Measurements from ENCODE around the gene GRID1.

GRID1 gene

DNA sequence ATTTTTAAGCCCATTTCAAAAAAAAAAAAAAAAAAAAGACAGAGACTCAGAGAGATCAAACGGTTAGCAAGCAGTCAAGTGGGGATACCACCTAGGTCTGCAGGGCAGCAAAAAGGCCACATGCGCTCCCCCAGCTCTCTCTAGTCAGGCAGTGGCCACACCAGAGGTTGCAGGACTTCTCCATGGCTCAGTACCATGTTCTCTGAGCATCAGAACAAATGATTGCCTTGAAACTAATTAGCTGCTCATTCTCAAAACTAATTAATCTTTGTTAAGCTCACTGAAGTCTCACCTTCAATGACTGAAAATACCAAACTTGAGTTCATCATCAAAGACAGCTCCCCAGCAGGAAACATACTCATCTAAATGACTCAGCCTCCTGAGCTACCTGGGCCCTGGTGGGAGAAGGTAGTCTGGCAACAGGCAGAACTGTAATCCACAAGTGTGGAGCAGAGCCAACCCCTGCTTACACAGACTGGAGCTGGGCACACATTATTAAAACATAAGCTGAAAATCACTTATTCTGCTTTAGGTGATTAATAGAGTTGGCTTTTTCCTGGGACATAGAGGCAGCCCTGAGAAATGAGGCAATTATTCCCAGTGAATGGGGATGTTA is 319.6 kb downstream of the GRID1 start:
- no peaks in the 10 kb centered on the region for H3K36me3 ChIP-seq (ENCODE audit: low read depth)
- no peaks in the 10 kb centered on the region for H3K4me1 ChIP-seq (ENCODE audit: insufficient read depth, poor library complexity, severe bottlenecking)
- H3K27me3 ChIP-seq (ENCODE audit: insufficient read depth, poor library complexity, severe bottlenecking): no peaks in the 10 kb centered on the region
- TF ChIP-seq, protein P1, sequence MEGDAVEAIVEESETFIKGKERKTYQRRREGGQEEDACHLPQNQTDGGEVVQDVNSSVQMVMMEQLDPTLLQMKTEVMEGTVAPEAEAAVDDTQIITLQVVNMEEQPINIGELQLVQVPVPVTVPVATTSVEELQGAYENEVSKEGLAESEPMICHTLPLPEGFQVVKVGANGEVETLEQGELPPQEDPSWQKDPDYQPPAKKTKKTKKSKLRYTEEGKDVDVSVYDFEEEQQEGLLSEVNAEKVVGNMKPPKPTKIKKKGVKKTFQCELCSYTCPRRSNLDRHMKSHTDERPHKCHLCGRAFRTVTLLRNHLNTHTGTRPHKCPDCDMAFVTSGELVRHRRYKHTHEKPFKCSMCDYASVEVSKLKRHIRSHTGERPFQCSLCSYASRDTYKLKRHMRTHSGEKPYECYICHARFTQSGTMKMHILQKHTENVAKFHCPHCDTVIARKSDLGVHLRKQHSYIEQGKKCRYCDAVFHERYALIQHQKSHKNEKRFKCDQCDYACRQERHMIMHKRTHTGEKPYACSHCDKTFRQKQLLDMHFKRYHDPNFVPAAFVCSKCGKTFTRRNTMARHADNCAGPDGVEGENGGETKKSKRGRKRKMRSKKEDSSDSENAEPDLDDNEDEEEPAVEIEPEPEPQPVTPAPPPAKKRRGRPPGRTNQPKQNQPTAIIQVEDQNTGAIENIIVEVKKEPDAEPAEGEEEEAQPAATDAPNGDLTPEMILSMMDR (IDR thresholded peaks at IDR 0.05; ENCODE audit: poor library complexity, severe bottlenecking): no peak
- no peaks in the 10 kb centered on the region for H3K9me3 ChIP-seq (ENCODE audit: severe bottlenecking)
- DNase-seq (ENCODE audit: low spot score) (no peak), ATAC-seq (ENCODE audit: low read depth) (peak; percentile 89)
- no peak overlapping the region for H3K27ac ChIP-seq (ENCODE audit: poor library complexity, severe bottlenecking)
- H3K4me3 ChIP-seq (ENCODE audit: severe bottlenecking): no peak overlapping the region

DNA sequence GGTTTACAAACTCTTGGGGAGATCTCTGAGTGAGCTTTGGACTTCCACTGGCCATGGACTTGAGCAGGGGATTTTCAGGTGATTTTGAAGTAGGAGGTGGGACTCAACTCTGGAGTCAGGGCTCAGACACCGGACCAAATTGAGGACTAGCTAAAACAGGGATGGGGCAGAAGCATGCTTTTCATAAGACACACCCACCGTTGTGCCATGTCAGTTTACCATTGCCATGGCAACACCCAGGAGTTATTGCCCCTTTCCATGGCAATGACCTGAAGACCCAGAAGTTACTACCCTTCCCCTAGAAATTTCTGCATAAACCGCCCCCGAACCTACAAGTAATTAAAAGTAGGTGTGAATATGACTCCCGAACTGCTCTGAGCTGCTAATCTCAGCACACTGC is 320.7 kb downstream of the GRID1 start:
- TF ChIP-seq, protein P1 (IDR thresholded peaks at IDR 0.05; ENCODE audit: poor library complexity, severe bottlenecking): no peak
- DNase-seq (ENCODE audit: low spot score): no peak

GRCh38 chr10:86044029-86044428 is 322.6 kb downstream of the GRID1 start:
- no peak for ATAC-seq (ENCODE audit: low read depth)
- no peak for DNase-seq (ENCODE audit: low spot score)
- Histone ChIP-seq H3K27me3 (ENCODE audit: insufficient read depth, poor library complexity, severe bottlenecking) (no peaks in the 10 kb centered on the region), H3K9me3 (ENCODE audit: severe bottlenecking) (no peaks in the 10 kb centered on the region), H3K27ac (ENCODE audit: poor library complexity, severe bottlenecking) (no peak overlapping the region), H3K4me1 (ENCODE audit: insufficient read depth, poor library complexity, severe bottlenecking) (no peaks in the 10 kb centered on the region), H3K4me3 (ENCODE audit: severe bottlenecking) (no peak overlapping the region), H3K36me3 (ENCODE audit: low read depth) (no peaks in the 10 kb centered on the region)
- TF ChIP-seq, protein P1 (IDR thresholded peaks at IDR 0.05; ENCODE audit: poor library complexity, severe bottlenecking): no peak

More for the DNA sequence above, 320.7 kb downstream of the GRID1 start:
- no peak for ATAC-seq (ENCODE audit: low read depth)
- Histone ChIP-seq H3K4me1 (ENCODE audit: insufficient read depth, poor library complexity, severe bottlenecking) (no peaks in the 10 kb centered on the region), H3K4me3 (ENCODE audit: severe bottlenecking) (no peak overlapping the region), H3K9me3 (ENCODE audit: severe bottlenecking) (no peaks in the 10 kb centered on the region), H3K27me3 (ENCODE audit: insufficient read depth, poor library complexity, severe bottlenecking) (no peaks in the 10 kb centered on the region), H3K36me3 (ENCODE audit: low read depth) (no peaks in the 10 kb centered on the region), H3K27ac (ENCODE audit: poor library complexity, severe bottlenecking) (no peak overlapping the region)

GRCh38 chr10:86043236-86043635 is 323.4 kb downstream of the GRID1 start:
- peak; percentile 53; the same call in 1 of the 3 replicates for ATAC-seq (ENCODE audit: low read depth)
- H3K27me3 ChIP-seq (ENCODE audit: insufficient read depth, poor library complexity, severe bottlenecking): no peaks in the 10 kb centered on the region
- H3K4me3 ChIP-seq (ENCODE audit: severe bottlenecking): no peak overlapping the region
- TF ChIP-seq, protein P1 (IDR thresholded peaks at IDR 0.05; ENCODE audit: poor library complexity, severe bottlenecking): no peak
- H3K4me1 ChIP-seq (ENCODE audit: insufficient read depth, poor library complexity, severe bottlenecking): no peaks in the 10 kb centered on the region
- H3K27ac ChIP-seq (ENCODE audit: poor library complexity, severe bottlenecking): no peak overlapping the region
- no peaks in the 10 kb centered on the region for H3K9me3 ChIP-seq (ENCODE audit: severe bottlenecking)
- no peak for DNase-seq (ENCODE audit: low spot score)
- no peaks in the 10 kb centered on the region for H3K36me3 ChIP-seq (ENCODE audit: low read depth)

GRCh38 chr10:86042161-86042560 is 324.4 kb downstream of the GRID1 start:
- Histone ChIP-seq H3K27me3 (ENCODE audit: insufficient read depth, poor library complexity, severe bottlenecking) (no peaks in the 10 kb centered on the region), H3K36me3 (ENCODE audit: low read depth) (no peaks in the 10 kb centered on the region), H3K27ac (ENCODE audit: poor library complexity, severe bottlenecking) (no peak overlapping the region), H3K4me3 (ENCODE audit: severe bottlenecking) (no peak overlapping the region), H3K4me1 (ENCODE audit: insufficient read depth, poor library complexity, severe bottlenecking) (no peaks in the 10 kb centered on the region), H3K9me3 (ENCODE audit: severe bottlenecking) (no peaks in the 10 kb centered on the region)
- DNase-seq (ENCODE audit: low spot score) (no peak), ATAC-seq (ENCODE audit: low read depth) (no peak)
- TF ChIP-seq, protein P1 (IDR thresholded peaks at IDR 0.05; ENCODE audit: poor library complexity, severe bottlenecking): no peak
